Anterior cingulate cortex (tissue), 58 donors: ENCODE measurements around the gene LIN9.

Source experiments
- DNase-seq, 58 donors: peaks; one replicate each; lab custom pipeline; 2025; lab: John Stamatoyannopoulos, UW

Gene LIN9

GRCh38 chr1:226185141-226186036, 123.6 kb downstream of the LIN9 start:
- DNase-seq: no peak

GRCh38 chr1:226181996-226182714, 126.8 kb downstream of the LIN9 start:
- peak in 2 of 58 donors; percentile 12 to 14 for DNase-seq
